SH-SY5Y (cell line): Measurements from ENCODE around the gene ZNF281.

ENCODE experiments used
- GATA2 ChIP-seq: IDR thresholded peaks from 2 replicates; pipeline ENCODE4 v1.6.1; 2011; ENCODE audit warnings: mild to moderate bottlenecking, low read depth, low read length
- GATA3 ChIP-seq: IDR thresholded peaks from 2 replicates; pipeline ENCODE4 v1.6.1; 2011; ENCODE audit warnings: low read depth, mild to moderate bottlenecking, low read length, moderate library complexity

DNA sequence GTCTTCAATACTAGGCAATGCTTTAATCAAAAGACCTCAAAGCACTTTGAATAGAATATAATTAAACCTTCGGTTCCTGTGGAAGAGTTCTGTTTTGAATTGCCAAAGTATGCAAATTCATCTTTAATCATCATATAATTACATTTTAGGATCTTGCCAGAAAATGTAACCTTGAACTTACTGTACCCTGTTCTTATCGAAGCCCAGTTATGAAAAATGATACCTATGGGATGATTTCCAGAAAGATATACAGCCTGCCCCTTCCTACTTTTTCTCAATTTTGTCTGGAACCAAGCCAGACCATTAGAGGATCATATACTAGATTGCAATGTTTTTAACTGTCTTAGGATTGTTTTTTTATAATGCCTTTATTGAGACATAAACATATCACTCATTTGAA is 34.0 kb upstream of the ZNF281 start:
- TF ChIP-seq GATA2 (no peak), GATA3 (no peak)
